Mononuclear cell (primary cell): ENCODE data around the gene AHCYL2. TPM values are rescaled to one million over a fixed set of nuclear protein-coding genes. Genes with fewer than 3 reads are reported as not detected.
"Not testable (repeated sequence)": the region's sequence is repeated elsewhere in the genome, so short reads cannot be mapped to it uniquely, and the experiment has no call there.

Experiments
- H3K27me3 ChIP-seq: 2 replicates; pipeline ENCODE4 v1.6.0; 2011; ENCODE audit warnings: low read length, control low read depth; ENCODE audit not compliant: insufficient read depth
- H3K4me1 ChIP-seq: 2 replicates; pipeline ENCODE4 v1.5.1; 2011; ENCODE audit warnings: mild to moderate bottlenecking, low read length, control low read depth; ENCODE audit not compliant: insufficient read depth
- H3K4me3 ChIP-seq: 2 replicates; pipeline ENCODE4 v1.5.1; 2011; ENCODE audit warnings: mild to moderate bottlenecking, low read length, moderate library complexity
- H3K9me3 ChIP-seq: 2 replicates; pipeline ENCODE4 v1.5.1; 2011; ENCODE audit warnings: low read depth, mild to moderate bottlenecking, control low read depth, low read length
- total RNA-seq: library from RNA; depleted of rRNA; stranded (reverse); fragments of >200 nt; gene quantifications from one replicate; pipeline ENCODE4 v1.2.3, GENCODE V29; 2012

Gene AHCYL2
- total RNA-seq, 1 donor: 6.5 TPM

DNA sequence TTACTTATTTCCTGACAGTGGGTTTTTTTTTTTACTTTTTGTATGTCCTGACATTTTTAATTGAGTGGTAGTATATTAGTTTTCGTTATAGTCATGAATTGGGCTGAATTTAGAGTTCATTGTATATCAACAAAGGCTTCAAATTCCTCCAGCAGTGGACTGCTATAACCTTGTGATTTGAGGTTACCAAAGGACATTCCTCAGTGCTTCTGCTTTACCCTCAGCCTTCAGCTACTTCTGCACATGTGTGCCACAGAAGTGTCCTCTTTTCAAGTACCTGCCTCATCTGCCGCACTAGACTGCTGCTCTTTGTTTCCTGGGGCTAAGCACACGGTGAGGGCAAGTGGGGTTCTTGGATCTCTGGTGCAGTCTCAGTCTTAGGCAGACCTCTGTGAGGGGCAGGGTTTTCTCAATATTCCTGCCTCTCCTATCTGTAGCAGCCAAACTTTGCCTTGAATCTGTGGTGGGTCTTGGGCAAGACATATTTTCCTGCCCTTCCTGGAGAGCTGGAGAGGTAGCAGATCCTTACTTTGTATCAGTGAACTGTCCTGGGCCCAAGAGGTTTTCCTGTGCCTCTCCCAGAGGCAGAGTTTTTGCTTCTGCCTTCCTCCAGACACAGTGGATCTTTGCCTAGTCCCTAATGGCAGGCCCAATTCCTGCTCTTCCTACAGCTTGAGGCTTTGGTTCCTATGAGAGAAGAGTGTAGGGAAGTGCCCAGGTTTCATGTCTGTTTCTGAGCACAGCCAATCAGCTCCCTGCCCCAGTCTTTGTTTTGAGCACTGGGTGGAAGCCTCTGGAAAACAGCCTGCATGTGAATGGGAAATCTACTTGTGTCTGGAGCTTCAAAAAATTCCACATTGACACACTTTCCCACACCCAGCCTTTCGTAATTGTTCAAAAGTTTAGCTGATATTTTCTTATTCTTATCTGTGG lies 170.4 kb downstream of the AHCYL2 start:
- Histone ChIP-seq H3K4me3 (no peak overlapping the region), H3K27me3 (no peaks in the 10 kb centered on the region), H3K9me3 (no peaks in the 10 kb centered on the region), H3K4me1 (no peaks in the 10 kb centered on the region)

DNA sequence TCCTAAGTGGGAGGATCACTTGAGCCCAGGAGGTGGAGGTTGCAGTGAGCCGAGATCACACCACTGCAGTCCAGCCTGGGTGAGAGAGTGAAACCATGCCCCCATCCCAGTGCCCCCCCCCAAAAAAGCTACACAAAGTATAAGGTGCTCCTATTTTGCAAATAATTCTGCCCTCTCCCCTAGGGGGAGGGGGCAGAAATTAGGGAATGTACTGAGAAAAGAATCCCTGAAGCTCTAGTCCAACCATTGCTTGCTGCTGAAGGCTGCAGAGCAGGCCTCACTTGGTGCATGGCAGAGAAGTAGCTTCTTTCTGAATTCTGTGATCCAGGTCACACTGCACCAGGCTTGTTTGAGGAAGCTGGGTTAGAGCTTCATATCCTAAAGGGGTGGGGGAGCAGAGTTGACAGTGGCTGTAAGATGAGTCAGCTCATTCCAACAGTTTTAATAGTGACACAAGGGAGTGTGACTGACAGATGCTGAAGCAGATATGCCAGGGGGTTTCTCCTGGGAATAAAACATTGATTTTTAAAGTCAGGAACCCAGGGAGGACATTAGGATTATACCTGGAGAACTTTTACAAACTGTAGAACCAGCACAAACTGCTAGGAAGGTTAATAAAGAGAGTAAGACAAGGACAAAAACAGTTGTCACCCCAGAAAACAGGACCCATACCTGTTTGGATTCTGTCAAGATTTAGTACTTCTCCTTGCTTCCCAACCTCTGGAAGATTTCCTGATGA lies 176.6 kb downstream of the AHCYL2 start:
- peaks cover 12% of the 10 kb centered on the region for H3K4me1 ChIP-seq
- no peak overlapping the region for H3K4me3 ChIP-seq
- no peaks in the 10 kb centered on the region for H3K9me3 ChIP-seq
- H3K27me3 ChIP-seq: no peaks in the 10 kb centered on the region

DNA sequence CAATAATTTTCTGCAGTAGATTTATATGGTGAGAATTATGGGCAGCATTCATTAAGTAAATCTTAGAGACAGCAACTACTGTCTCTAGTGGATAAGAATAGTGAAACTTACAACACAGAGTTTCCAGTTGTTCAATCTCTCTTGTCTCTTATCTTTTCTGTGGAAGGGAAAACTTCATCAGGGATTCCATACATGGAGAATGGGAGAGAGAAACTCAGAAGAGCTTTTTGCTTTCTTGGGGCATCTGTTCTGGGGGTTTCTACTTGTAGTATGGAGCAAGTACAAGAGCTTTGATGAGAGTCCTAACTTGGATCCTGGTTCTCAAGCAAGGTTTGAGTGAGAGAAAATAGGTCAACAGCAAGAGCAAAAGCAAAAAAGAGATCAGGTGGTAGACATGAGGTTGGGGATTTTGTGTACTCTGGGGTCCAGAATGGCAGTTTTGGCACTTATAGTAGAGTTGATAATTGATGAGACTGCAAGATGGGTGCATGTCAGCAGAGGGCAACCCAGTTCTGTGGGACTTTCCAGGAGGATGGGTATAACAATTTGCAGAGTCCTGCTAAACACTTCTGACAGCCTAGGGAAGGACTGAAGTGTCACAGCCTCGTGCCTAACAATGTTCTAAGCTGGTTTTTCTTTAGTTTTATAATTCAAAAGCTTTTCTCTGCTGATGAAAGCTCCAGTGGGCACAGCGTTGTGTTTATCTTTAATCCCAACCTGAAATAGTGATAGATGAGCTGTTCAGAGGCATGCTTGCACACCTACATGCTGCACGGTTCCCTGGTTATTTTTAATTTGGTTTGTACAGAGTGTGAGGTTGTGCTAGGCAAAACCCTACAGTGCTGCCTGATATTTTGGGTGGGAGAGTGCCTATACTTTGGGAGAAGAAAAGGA lies 177.4 kb downstream of the AHCYL2 start:
- Histone ChIP-seq H3K4me1 (peaks cover 12% of the 10 kb centered on the region), H3K9me3 (no peaks in the 10 kb centered on the region), H3K4me3 (no peak overlapping the region), H3K27me3 (no peaks in the 10 kb centered on the region)

DNA sequence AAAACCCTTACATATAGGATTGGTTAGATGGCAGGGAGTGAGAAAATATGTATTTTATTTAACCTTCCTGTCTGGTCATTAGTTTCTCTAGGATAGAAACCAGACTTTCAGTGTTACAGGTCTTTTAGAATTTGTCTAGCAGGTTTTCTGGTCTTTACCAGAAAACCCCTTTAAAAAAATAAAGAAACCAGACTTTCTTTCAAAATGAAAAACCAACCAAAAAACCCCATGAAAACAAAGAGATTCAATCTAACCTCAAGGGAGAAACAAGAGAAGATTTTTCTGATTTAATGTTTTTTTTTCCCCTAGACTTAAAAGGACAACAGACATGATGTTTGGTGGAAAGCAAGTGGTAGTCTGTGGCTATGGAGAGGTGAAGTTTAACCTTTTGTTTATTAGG lies 180.7 kb downstream of the AHCYL2 start:
- H3K27me3 ChIP-seq: no peaks in the 10 kb centered on the region
- H3K4me3 ChIP-seq: no peak overlapping the region
- H3K4me1 ChIP-seq: peaks cover 12% of the 10 kb centered on the region
- H3K9me3 ChIP-seq: no peaks in the 10 kb centered on the region

DNA sequence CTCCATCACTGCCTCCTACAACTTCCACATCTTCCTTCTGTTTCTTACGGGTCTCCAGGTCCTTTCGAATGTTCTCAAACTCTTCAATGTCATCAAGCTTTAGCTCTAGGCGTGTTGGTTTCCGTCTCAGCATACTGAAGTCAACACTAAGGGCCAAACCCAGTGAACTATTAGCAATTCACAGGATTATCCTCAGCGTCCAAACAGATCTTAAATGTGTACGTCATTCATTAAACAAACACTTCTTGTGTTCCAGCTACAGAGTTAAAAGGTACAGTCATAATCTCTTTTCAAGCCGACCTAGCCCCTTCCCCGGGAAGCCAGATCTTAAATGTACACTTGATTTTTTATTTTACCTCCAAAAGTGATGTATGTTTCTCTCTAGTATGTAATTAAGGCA lies 185.4 kb downstream of the AHCYL2 start:
- H3K9me3 ChIP-seq, H3K4me1 ChIP-seq, H3K27me3 ChIP-seq, H3K4me3 ChIP-seq: not testable (repeated sequence)

DNA sequence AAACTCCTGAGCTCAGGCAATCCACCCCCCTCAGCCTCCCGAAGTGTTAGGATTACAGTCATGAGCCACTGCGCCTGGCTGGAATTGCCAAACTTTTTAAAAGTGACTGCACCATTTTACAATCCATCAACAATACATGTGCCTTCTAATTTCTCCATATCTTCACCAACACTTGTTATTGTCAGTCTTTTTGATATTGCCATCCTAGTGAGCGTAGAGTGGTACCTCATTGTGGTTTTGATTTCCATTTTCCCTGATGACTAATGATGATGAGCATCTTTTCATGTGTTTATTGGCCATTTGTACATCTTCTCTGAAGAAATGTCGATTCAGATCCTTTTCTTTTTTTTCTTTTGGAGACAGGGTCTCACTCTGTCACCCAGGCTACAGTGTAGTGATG lies 187.7 kb downstream of the AHCYL2 start:
- Histone ChIP-seq H3K4me1 (no peaks in the 10 kb centered on the region), H3K4me3 (no peak overlapping the region), H3K9me3 (no peaks in the 10 kb centered on the region), H3K27me3 (no peaks in the 10 kb centered on the region)

DNA sequence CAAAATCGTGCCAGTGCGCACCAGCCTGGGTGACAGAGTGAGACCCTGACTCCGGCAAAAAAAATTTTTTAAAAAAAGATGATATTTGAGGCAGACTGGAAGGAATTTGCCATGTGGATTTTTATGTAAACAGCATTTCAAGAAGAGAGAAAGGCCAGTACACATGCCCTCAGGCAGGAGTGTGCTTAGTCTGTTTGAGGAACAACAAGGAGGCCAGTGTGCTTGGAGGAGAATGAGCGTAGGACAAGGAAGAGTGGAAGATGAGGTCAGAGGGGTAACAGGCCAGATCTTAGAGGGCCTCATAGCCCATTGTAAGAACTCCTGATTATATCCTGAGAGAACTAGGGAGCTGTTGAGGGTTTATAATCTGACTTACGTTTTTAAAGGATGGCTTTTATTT lies 192.2 kb downstream of the AHCYL2 start:
- Histone ChIP-seq H3K9me3 (no peaks in the 10 kb centered on the region), H3K4me1 (no peaks in the 10 kb centered on the region), H3K27me3 (no peaks in the 10 kb centered on the region), H3K4me3 (no peak overlapping the region)

DNA sequence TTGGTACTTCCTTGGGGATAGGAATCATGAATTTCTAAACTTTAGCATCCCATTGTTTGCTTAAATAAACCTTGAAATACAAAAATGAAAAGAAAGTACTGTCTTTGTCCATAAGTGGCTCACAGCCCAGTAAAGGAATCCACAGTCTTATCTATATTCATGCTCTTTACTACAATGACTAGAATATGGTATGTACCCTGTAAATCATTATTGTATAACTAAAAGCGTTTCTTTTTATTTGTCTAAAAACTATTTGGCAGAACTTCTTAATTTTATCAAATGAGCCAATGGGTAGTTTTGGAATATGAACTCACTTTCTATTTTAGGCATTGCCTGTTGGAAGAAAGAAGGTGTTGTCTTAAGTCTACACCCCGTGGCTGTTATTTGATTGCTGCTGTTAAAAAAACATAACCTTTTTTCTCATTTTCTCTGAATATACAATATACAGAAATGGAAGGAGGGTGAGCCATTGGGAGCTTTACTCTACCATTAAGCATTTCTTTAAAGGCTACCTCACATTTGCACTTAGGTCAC lies 197.0 kb downstream of the AHCYL2 start:
- no peak overlapping the region for H3K4me3 ChIP-seq
- H3K4me1 ChIP-seq: no peaks in the 10 kb centered on the region
- no peaks in the 10 kb centered on the region for H3K27me3 ChIP-seq
- H3K9me3 ChIP-seq: no peaks in the 10 kb centered on the region

DNA sequence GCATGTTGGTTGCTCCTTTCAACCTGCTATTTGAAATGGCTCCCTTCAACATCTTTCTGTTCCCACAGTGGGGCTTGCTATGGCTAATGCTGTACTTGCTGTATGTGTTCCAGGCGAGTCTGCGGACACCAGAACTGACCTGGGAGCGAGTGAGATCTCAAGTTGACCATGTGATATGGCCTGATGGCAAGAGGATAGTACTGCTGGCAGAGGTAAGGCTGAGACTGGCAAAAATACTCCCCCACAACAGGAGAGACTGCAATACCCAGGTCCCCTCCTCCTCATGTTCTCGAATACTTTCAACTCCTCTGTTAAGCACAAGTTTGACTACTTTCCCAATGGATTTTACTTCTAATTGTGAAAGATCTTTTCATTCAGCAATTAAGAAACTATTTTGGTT lies 197.9 kb downstream of the AHCYL2 start:
- Histone ChIP-seq H3K4me1 (no peaks in the 10 kb centered on the region), H3K9me3 (no peaks in the 10 kb centered on the region), H3K4me3 (no peak overlapping the region), H3K27me3 (no peaks in the 10 kb centered on the region)

DNA sequence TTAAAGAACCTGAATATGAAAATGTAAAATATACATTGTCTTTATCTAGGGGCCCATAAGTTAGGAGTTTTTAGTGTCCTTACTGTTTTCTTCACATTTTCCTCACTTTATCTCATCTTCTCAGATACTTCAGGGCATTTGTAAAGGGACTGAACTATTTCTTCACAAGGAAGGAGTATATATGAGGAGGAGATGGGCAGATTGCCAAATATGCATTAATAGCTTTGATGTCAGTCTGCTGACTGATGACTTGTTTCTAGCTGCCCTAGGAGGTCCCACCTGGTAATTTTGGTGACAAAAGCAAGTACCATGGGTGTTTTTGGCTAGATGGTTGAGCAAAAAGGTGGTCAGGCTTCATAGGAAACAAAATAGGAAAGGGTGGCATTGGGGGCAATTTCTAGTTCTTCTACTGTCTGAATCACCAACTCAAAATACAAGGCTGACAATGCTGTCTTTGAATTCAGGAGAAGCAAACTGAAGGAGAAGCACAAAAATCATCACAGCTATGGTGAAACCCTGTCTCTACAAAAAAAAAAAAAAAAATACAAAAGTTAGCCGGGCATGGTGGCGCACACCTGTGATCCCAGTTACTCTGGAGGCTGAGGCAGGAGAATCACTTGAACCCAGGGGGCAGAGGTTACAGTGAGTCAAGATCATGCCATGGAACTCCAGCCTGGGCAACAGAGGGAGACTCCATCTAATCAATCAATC lies 199.0 kb downstream of the AHCYL2 start:
- Histone ChIP-seq H3K27me3 (no peaks in the 10 kb centered on the region), H3K4me3 (no peak overlapping the region), H3K4me1 (no peaks in the 10 kb centered on the region), H3K9me3 (no peaks in the 10 kb centered on the region)

DNA sequence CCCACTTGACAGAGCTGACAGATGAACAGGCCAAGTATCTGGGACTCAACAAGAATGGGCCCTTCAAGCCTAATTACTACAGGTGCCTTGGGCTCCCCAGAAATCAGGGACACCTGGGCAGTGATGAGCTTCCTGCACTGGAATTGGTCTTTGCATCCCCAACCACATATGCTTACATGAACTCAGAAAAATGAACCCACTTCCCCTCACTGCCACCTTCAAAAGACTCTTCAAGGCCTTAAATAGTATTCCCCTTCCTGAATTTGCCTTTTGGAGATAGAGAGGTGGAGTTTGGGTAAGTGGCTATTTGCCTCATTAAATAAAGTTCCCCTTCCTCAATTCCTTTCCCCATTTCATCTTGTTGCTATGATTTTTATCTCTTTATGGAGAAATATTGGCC lies 201.7 kb downstream of the AHCYL2 start:
- no peaks in the 10 kb centered on the region for H3K27me3 ChIP-seq

DNA sequence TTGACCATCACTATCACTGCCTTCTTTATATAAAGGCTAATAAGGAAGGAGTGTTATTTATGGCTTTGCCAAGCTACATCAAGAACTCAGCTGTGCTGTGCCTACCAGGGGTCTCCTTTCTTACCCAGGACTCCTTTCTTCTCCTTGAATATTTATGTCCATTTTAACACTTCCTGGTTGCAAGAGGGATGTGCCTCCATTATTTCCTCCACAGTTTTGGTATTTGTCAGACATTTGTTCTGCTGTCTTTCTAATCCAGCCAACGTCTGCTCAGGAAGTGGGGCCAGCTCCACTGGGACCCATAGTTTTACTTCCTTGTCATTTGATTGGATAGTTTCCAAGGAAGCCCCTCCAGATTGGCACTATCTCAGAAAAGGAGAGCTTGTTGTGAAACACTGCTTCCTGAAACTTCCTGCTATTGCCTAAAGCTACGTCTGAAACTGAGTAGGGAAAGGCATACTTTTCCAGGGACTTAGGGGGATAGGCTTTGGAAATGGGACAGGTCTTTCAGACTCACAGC lies 202.8 kb downstream of the AHCYL2 start:
- Histone ChIP-seq H3K9me3 (no peaks in the 10 kb centered on the region), H3K27me3 (peaks cover under 1% of the 10 kb centered on the region)

More for the DNA sequence above, 201.7 kb downstream of the AHCYL2 start:
- H3K4me3 ChIP-seq: no peak overlapping the region
- H3K4me1 ChIP-seq: no peaks in the 10 kb centered on the region
- H3K9me3 ChIP-seq: no peaks in the 10 kb centered on the region

DNA sequence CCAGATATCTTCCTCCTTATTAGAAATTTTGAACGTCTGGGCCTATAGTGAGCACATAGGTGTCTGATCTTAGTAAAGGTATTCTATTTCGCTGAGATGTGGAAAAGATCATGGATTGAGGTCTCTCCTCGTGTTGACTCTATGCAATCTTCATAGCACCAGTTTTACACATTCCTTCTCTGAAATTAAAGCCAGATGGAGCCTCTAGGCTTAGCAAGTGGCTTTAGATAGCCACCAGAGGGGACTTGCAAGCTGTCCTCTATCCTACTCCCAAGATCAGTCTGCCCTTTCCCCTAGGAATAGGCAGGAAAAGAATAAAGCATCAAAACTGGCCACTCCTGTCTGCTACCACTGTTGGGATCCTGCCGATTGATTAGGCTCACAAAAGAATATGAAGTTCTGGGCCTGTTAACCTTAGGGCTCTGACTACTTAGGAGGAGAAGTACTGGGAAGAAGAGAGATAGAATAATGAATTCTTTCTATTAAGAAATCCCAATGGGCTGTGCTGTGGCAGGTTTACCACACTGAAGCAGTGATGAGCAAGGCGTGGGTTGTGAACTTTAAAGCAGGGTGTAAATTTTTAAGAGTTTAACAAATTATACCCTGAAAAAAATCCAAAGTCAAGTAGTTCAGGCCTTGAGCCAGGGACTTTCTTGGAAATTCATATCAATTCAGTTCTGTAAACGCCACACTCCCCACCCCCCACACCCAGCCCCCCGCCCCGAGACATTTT lies 207.2 kb downstream of the AHCYL2 start:
- Histone ChIP-seq H3K27me3 (peaks cover 37% of the 10 kb centered on the region), H3K4me1 (peaks cover 21% of the 10 kb centered on the region), H3K4me3 (no peak overlapping the region), H3K9me3 (no peaks in the 10 kb centered on the region)

More for the DNA sequence above, 202.8 kb downstream of the AHCYL2 start:
- Histone ChIP-seq H3K4me1 (no peaks in the 10 kb centered on the region), H3K4me3 (no peak overlapping the region)
